Lung (tissue), 12 donors: ENCODE results near the gene TMEM254. TPM values are rescaled to one million over a fixed set of nuclear protein-coding genes. Genes with fewer than 3 reads are reported as not detected.
"Not testable (repeated sequence)": the region's sequence is repeated elsewhere in the genome, so short reads cannot be mapped to it uniquely, and the experiment has no call there.

Experiments
- ATAC-seq: fragments of 200-7000 bp; cut with Tn5 transposase; one replicate; pipeline ENCODE4 v1.9.1; 2020; ENCODE audit warnings: moderate number of reproducible peaks; ENCODE audit not compliant: insufficient read depth, low FRiP score
- DNase-seq, 3 donors: peaks; one replicate each; pipeline ENCODE4 v3.0.0-alpha.2; 2013 to 2017
- H3K27ac ChIP-seq, 2 donors: one replicate each; pipeline ENCODE4 v1.5.1; 2013; ENCODE audit warnings: mild to moderate bottlenecking in 2 of 2, moderate library complexity in 2 of 2, control low read depth in 1 of 2, inconsistent platforms in 1 of 2, low read depth in 1 of 2, low read length in 1 of 2
- H3K27me3 ChIP-seq, 3 donors: one replicate each; pipeline ENCODE4 v1.5.1; 2013; ENCODE audit warnings: low read length in 2 of 3; ENCODE audit not compliant: control insufficient read depth in 3 of 3, insufficient read depth in 3 of 3
- H3K36me3 ChIP-seq, 4 donors: one replicate each; pipeline ENCODE4 v1.5.1; 2013; ENCODE audit warnings: low read length in 4 of 4, mild to moderate bottlenecking in 1 of 4, moderate library complexity in 1 of 4; ENCODE audit not compliant: control insufficient read depth in 4 of 4, insufficient read depth in 4 of 4
- H3K4me1 ChIP-seq, 5 donors: one replicate each; pipeline ENCODE4 v1.5.1; 2013; ENCODE audit warnings: low read length in 5 of 5, mild to moderate bottlenecking in 2 of 5, moderate library complexity in 1 of 5; ENCODE audit not compliant: control insufficient read depth in 5 of 5, insufficient read depth in 5 of 5
- H3K4me3 ChIP-seq: one replicate; pipeline ENCODE4 v1.5.1; 2013; ENCODE audit warnings: mild to moderate bottlenecking, control low read depth, moderate library complexity
- H3K9ac ChIP-seq, 2 donors: one replicate each; pipeline ENCODE4 v1.5.1; 2013; ENCODE audit warnings: low read length in 2 of 2, control low read depth in 1 of 2; ENCODE audit not compliant: insufficient read depth in 1 of 2
- H3K9me3 ChIP-seq, 4 donors: one replicate each; pipeline ENCODE4 v1.5.1; 2013; ENCODE audit warnings: low read length in 3 of 4, mild to moderate bottlenecking in 1 of 4, moderate library complexity in 1 of 4; ENCODE audit not compliant: control insufficient read depth in 4 of 4, insufficient read depth in 3 of 4
- WGBS, 2 donors: extraction: QIAGEN DNeasy Blood & Tissue Kit; methylation state at CpG; one replicate each; pipeline ENCODE4 v1.1.7; 2013; 5-methylcytosine and 5-hydroxymethylcytosine counted together
- polyA plus RNA-seq, 2 donors: library from polyadenylated mRNA; stranded (reverse); fragments of 200-250 nt; gene quantifications; one replicate each; pipeline ENCODE4 v1.2.1, GENCODE V29; 2013
- total RNA-seq, 2 donors: library from RNA; depleted of rRNA in 1 of 2; stranded (reverse); fragments of >200 nt in 1 of 2; gene quantifications; one replicate each; pipeline ENCODE4 v1.2.1, GENCODE V29; 2014 to 2021
- TF ChIP-seq, protein P1 (sequence below): IDR thresholded peaks from 2 replicates; pipeline ENCODE4 v1.5.1; 2012; ENCODE audit warnings: mild to moderate bottlenecking; ENCODE audit errors: control extremely low read depth, extremely low read depth
- donor health status: control.
- donor health status: control.
- donor health status: Bipolar disorder and iron deficiency.
- donor health status: healthy.
- donor health status: DM: yes; HTN: yes; CAD: no.

TMEM254 gene
- total and polyA plus RNA-seq, 4 donors, result 14.0 to 25.8 (median 18.6) TPM

DNA sequence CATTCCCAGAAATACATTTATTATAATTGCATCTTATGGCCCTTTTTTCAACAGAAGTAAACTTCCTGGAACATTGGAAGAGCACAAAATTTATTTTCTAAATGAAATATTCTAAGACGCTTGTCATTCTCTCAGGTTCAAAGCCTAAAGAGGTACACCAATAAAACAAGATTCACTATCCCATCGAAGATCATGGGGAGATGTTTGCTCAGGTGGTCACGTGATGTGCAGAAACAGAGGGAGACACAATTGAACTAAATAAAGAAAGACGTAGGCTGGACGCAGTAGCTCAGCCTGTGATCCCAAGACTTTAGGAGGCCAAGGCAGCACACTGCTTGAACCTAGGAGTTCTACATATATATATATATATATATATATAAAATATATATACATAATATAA, 46.0 kb upstream of the TMEM254 start:
- no peak overlapping the region for H3K9ac ChIP-seq

DNA sequence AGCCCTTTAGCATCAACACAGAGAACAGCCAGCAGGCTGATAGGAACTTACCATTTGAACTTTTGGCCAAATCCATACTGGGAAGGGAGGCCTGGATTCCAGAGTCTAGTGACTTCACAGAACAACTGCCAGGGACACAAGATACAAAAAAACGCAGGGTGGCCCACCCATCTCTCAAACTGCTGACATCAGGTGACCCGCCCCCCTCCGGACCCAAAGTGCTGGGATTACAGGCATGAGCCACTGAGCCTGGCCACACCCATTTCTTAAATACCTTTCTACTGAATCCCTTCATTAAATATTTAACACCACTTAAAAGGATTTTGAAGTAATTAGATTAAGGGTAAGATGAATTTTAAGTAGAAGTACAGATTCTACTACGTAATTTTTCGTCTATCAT, 43.7 kb upstream of the TMEM254 start:
- WGBS, 2 donors, result 77 to 90% methylated on average over 5 of the region's 5 CpGs
- not testable (repeated sequence) for H3K9me3 ChIP-seq, H3K9ac ChIP-seq, H3K4me1 ChIP-seq, ATAC-seq, DNase-seq, H3K27ac ChIP-seq, H3K36me3 ChIP-seq, H3K4me3 ChIP-seq, H3K27me3 ChIP-seq

More for the DNA sequence above, 46.0 kb upstream of the TMEM254 start:
- TF ChIP-seq, protein P1, sequence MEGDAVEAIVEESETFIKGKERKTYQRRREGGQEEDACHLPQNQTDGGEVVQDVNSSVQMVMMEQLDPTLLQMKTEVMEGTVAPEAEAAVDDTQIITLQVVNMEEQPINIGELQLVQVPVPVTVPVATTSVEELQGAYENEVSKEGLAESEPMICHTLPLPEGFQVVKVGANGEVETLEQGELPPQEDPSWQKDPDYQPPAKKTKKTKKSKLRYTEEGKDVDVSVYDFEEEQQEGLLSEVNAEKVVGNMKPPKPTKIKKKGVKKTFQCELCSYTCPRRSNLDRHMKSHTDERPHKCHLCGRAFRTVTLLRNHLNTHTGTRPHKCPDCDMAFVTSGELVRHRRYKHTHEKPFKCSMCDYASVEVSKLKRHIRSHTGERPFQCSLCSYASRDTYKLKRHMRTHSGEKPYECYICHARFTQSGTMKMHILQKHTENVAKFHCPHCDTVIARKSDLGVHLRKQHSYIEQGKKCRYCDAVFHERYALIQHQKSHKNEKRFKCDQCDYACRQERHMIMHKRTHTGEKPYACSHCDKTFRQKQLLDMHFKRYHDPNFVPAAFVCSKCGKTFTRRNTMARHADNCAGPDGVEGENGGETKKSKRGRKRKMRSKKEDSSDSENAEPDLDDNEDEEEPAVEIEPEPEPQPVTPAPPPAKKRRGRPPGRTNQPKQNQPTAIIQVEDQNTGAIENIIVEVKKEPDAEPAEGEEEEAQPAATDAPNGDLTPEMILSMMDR, result no peak
- H3K4me1 ChIP-seq, result no peaks in the 10 kb centered on the region
- 91 to 97% methylated on average over 5 of the region's 5 CpGs for WGBS, 2 donors
- H3K27me3 ChIP-seq, result no peaks in the 10 kb centered on the region
- no peak overlapping the region for H3K4me3 ChIP-seq
- no peak overlapping the region for H3K27ac ChIP-seq
- no peaks in the 10 kb centered on the region for H3K9me3 ChIP-seq
- DNase-seq (no peak), ATAC-seq (no peak)
- no peaks in the 10 kb centered on the region for H3K36me3 ChIP-seq

DNA sequence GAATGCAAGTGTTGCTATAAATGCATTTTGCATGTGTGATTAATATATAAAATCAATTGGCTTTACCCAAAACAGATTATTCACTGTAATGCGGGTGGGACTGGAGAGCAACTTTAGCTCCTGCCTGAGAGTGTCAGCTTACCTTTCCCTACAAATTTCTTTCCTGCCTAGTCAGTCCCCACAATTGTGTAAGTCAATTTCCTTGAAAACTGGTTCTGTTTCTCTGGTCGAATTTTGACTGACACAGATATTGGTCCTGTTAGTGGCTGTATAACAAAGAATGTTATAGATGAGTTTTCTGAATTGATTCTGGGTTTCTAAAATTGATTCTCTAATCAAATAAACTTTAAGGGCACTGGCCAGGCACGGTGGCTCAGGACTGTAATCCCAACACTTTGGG, 43.0 kb upstream of the TMEM254 start:
- H3K4me1 ChIP-seq, result not testable (repeated sequence)

DNA sequence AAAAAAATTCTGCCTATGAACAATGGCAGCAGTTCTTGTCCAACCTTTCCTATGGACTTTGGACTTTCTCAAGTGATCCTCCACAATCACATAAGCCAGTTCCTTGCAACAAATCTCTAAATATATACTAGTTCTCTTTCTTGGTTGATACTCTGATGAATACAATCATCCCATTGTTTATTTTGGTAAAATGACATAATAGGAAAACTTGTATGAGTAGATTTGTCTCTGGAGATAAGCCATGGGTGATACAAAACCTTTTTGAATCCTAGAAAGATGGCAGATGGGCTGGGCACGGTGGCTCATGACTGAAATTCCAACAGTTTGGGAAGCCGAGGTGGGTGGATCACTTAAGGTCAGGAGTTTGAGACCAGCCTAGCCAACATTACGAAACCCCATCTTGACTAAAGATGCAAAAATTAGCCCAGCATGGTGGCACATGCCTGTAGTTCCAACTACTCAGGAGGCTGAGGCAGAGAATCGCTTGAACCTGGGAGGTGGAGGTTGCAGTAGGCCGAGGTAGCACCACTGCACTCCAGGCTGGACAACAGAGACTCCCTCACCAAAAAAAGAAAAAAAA, 41.5 kb upstream of the TMEM254 start:
- 93 to 96% methylated on average over 5 of the region's 5 CpGs for WGBS, 2 donors
- ATAC-seq, DNase-seq: not testable (repeated sequence)

More for the DNA sequence above, 43.0 kb upstream of the TMEM254 start:
- not testable (repeated sequence) for H3K36me3 ChIP-seq, ATAC-seq, H3K27me3 ChIP-seq, DNase-seq, H3K4me3 ChIP-seq, H3K9ac ChIP-seq, H3K27ac ChIP-seq, H3K9me3 ChIP-seq
- 77 to 88% methylated on average over 3 of the region's 3 CpGs for WGBS, 2 donors

DNA sequence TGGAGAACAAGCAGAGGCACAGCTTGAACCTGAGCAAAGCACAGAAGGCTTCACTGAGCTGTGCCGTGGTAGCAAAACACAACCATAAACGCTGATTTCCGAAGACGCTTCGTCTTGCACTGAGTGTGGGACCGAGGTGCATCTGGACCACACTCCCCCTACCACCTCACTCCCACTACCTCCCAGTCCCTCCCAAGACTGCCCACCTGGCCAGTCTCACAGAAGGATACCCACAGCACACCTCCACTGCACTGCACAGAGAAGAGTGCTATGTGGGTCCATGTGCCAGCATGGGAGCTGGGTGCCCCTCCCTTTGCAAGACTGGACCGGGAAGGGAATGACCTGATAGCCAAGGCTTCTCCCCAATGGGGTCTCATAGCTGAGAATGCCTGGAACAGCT, 40.2 kb upstream of the TMEM254 start:
- not testable (repeated sequence) for H3K36me3 ChIP-seq, H3K4me1 ChIP-seq, H3K27me3 ChIP-seq, H3K9me3 ChIP-seq, H3K9ac ChIP-seq, ATAC-seq, H3K27ac ChIP-seq, H3K4me3 ChIP-seq, DNase-seq
- 86 to 91% methylated on average over 1 of the region's 7 CpGs for WGBS, 2 donors

More for the DNA sequence above, 41.5 kb upstream of the TMEM254 start:
- not testable (repeated sequence) for H3K27me3 ChIP-seq, H3K27ac ChIP-seq, H3K36me3 ChIP-seq, H3K9ac ChIP-seq, H3K4me1 ChIP-seq, H3K9me3 ChIP-seq, H3K4me3 ChIP-seq
